GM19455 (cell line): ENCODE data around the gene SH3BP4.

Source experiments
- ATAC-seq: cut with Tn5 transposase; IDR thresholded peaks from one replicate; pipeline ENCODE4 v1.9.1; 2021; ENCODE audit not compliant: unreplicated experiment

The SH3BP4 gene

DNA sequence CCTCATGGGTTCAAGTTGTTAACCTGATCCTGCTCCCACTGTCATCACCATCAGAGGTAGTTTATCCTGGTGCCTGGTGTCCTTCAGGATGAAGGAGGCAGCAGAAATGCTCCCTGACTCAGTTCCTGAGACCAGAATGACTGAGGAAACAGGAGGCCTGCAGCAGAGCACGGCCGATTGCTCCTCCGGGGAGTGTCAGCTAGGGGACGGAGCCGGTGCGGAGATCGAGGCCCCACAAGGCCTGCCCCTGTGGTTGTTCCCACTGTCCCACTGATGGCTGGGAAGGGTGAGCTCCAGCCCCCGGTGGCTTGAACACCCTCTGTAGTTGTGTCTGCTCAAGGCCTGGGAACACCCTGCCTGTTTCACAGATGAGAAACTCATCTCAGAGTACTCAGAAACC lies 45.6 kb downstream of the SH3BP4 start:
- no peak for ATAC-seq

DNA sequence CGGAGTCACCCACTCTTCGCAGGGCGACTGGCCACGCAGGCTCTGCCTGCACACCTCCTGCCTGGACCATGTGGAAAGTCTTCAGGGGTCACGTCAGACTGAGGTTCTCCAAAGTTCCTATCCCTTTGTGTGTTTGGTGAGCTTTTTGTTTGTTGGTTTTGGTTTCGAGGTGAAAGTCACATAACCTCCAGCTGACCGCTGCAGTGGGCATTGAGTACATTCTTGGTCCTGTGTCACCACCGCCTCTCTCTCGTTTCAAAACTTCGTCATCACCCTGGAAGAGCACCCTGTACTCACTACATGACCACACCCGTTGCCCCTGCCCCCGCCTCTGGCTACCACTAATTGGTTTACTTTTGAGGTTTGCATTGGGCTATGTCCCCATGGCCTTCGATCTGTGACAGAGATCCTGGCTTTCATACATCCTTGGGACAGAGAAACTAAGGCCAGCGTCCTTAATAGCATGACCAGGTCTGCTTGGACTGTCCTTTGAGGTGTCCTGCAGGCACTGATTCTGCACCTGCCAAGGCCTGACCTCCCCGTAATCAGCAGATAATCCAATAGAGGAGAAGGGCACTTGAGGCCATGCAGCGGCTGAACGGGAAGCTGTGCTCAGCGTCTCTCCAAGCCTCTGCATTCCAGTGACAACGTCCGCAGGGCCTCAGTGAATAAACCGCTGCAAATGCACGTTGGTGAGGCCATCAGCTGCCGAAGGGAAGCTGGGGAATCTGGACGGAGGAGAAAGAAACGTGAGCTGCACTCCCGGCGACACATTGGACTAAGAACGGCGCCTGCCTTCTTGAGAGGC lies 46.8 kb downstream of the SH3BP4 start:
- ATAC-seq: no peak

DNA sequence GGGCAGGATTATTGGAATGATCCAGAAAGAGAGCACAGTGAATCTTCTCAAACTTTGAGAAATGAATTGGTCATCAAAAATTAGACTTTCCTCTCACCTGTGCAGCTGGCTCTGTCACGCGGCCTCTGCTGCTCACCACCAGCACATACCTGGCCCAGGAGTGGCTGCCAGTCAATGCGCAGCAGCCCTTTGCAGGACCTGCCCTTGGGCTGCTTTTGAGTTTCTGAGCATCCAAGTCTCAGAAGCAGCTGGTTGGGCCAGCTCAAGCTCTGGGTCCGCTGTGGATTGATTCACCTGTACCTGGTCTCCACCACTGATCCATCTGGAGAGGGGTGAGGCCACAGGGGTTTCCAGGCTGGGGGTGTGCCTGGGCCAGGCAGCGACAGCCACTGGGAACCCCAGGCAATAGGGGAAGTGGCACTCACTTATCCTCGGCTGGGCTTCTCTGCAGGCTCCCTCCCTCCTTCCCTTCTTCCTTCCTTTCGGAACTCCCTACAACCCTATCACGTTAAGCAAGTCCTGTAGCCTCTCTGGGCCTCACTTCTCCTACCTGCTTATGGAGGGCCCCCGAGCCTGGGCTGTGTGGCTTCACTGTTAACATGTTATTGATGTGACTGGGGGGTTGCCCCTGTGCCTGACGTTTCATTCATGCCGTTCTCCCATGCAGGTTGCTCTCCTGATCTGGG lies 48.1 kb downstream of the SH3BP4 start:
- ATAC-seq: no peak

DNA sequence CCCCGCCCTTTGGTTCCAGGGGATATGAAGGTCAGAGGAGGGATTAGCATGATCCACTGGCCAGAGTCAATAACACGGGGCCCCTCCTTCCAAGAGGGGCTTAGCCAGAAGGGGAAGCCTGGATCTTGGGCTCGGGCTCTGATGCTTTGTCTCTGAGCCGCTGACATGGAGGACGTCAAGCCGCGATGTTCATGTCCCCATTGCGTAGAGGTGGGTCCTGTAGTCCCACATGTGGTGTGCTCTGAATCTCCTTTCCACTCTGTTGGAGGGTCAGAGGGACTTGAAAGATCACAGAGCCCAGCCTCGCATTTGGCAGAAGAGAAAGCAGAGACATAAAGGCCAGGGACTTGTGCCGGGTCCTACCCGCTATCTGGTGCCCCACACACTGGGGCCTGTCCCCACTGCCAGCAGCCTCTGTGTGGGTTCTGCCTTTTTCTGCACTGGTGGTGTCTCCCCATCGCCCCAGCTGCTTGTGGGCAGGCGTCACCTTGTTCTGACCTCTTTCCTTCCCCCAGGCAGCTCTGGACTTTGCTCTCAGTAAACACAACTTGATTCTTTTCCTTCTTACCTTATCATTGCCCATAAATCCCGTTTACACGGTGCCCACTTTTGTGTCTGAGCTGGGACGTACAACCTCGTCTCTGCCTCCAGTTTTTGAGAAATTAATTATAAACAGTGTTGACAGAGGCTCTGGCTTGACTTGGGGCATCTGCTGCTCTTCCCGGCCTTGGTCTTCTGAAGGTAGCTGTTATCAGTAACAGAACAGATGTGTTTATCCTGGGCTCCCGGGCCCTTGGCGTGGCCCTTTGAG lies 48.8 kb downstream of the SH3BP4 start:
- no peak for ATAC-seq

DNA sequence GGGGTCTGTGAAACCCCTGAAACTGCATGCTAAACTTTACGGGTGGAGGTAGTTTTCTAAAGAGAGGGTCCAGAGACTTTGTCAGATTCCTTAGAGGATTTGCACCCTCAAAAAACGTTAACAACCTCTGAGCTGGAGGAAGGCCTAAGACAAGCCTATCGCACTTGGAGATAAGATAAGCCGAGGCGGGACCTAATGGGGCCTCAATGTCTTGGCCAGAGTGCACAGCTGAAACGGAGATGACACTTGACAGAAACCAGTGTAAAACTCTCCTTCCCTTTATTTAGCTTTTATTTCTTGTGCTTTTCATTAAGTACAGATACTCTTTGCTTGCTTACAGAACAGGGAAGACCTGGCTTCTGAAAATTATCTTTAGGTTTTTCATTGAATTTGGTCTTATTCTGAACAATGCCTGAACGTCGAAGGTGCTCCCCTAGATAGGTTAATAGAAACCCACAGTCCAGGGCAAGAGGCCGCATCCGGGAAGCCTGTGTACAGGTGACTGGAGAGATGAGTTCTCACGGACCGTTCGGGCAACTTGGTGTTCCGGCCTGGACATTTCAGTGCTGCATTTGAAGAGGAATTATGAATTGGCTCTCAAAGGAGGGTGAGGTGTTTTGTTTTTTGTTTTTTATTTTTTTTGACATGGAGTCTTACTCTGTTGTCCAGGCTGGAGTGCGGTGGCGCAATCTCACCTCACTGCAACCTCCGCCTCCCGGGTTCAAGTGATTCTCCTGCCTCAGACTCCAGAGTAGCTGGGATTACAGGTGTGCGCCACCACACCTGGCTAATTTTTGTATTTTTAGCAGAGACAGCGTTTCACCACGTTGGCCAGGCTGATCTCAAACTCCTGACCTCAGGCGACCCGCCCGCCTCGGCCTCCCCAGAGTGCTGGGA lies 49.7 kb downstream of the SH3BP4 start:
- ATAC-seq: no peak

DNA sequence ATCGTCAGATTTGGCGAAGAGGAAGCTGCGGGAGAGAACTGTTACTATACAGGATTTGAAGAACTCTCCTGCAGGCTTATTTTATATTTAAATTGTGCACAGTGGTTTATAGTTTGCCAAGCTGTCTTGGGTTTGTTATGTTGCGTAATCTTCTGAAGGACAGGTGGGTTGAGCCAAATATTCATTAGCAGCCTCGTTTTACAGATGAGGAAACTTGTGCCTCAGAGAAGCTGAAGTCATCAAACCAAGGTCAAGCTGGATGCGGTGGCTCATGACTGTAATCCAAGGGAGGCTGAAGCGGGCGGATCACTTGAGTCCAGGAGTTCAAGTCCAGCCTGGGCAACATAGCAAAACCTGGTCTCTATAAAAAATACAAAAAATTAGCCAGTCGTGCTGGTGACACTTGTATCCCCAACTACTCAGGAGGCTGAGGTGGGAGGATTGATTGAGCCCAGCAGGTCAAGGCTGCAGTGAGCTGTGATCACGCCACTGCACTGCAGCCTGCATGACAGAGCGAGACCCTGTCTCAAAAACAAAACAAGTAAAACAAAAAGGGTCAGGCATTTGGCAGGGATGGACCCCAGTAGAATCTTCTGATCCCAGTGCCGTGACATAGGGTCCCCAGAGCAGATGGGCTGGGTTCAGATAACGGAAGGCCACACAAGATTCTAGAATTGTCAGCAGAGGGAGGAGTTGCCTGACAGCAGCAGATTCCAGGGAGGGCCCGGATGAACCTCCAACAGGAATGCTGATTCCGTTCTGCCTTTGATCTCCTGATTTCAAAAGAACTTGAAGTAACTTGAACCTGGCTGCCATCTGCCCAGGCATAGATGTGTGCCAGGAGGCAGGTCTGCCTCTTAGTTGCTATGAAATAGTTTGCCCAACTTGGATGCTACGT lies 50.6 kb downstream of the SH3BP4 start:
- no peak for ATAC-seq

DNA sequence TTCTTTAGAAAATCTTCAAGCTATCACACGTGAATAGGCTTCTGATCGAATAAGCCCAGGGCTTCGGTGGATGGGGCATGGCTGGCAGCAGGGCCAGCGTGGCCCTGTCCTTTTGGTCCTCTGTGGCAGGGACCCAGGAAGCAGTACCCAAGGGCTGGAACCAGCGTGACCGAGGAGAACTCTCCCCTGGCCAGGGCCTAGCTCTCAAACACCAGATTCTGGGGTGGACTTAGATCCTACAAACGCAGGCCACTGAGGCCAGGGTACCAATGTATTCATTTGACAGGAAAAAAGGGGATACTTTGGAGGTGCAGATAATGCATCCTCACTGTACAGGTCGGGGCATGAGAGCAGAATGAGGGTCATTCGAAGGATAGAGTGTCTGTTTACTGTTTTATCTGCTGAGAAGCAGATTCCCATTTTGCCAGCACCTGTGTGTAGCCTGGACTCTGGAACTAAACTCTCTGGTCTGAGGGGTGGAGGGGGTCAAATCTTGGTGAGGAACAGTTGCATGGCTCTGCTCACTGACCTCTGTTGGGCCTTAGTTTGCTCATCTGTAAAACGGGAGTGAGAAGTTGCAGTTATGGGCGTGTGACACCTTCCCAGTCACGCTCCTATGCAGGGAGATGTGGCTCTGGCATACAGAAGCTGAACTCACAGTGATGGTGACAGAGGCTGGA lies 51.4 kb downstream of the SH3BP4 start:
- ATAC-seq: no peak

DNA sequence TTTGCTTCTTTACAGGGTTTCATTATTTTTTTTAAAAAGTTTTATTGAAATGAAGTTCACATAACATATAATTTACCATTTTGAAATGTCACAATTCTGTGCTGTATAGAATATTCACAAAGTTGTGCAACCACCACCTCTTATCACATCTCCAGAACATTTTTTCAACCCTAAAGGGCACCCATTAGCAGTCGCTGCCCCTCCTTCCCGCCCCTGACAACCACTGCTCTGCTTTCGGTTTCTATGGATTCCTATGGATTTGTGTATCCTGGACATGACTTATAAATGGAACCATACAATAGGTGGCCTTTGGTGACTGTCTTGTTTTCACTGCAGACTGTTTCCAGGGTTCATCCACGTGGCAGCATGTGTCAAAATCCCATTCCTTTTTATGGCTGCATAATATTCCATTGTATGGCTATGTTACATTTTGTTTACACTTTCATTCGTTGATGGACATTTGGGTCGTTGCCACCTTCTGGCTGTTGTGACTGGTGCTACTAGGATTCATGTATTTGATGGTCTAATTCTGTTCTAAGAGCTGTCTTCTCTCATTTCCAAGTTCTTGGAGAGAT lies 52.6 kb downstream of the SH3BP4 start:
- no peak for ATAC-seq

DNA sequence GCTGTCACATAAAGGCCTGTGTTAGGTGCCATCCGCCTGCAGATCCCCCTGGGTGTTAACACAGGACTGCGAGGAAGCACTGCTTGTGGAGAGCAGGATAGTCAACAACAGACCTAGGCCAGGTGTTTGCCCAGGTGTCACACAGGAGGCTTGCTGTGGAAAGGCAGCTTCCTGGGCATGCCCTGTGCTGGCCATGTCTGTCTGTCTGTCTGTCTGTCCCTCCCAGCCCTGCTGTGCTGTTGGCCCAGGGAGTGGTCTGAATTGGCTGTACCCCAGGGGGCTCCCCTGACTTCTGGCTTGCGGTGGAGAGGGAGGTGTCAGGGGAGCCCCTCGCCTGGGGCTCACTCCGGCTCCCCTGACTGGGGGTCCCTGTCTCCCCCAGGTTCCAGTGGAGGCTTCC lies 53.2 kb downstream of the SH3BP4 start:
- ATAC-seq: no peak

DNA sequence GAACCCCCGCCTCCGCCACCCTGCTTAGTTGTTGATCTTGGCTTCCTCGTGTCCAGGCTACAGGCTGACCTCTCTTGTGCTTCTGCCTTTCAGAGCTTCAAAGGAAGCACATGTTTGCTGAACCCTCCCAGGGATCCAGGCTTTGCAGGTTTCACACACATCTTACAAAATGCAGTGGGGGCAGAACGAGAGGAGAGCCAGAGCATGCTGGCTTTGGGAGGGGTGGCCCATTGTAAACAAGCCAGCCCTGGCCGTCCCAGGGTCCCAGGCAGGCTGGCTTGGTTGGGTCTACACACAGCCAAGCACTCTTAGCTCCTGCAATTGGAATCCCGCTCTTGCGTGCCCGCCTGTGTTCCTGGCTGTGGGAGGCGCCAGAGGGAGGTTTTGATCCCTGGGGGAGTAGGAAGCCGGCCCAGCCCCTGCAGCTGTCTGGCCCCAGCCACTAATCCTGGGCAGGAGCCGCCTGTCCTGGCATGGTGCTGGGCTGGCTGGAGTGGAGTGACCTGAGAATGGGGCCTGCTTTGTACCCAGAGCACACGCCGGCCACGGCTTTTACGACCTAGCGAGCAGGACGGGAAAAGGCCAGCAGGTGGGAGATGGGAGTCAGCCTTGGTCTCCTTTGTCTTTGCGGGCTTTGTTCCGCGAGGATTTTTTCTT lies 53.9 kb downstream of the SH3BP4 start:
- ATAC-seq: no peak

DNA sequence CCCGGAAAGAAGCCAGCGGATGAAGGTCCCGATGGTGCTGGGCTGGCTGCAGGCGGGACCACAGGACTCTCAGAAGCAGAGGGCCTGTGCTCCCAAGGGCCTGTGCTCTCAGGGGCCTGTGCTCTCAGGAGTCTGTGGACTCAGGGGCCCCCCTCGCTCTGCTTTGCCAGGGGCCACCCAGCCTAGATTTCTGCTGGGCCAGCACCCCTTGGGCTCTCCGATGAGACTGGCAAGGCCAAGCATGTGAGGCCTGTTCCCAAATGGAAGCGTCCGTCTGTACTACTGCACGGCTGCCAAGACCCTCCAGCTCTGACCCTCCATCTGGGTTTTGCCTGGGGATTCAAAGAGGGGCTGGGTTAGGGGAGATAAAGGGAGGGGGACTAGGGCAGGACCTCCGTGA lies 54.6 kb downstream of the SH3BP4 start:
- ATAC-seq: no peak

DNA sequence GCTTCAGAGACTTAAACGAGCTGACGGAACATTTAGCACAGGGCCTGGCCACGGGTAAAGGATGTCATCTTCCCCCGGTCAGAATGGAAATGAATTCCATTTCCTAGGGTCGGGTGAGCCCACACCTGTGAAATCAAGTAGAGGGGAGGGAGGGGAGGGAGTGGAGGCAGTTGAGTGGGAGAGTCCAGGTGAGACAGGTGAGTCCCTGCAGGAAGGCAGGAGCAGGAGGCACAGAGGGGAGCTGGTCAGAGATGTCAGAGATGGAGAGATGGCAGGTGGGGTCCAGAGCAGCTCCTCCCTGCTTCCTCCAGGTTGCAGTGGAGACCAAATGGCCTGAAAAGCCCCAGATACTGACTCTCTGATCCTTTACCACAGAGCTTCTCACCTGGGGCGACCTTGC lies 55.2 kb downstream of the SH3BP4 start:
- ATAC-seq: no peak

DNA sequence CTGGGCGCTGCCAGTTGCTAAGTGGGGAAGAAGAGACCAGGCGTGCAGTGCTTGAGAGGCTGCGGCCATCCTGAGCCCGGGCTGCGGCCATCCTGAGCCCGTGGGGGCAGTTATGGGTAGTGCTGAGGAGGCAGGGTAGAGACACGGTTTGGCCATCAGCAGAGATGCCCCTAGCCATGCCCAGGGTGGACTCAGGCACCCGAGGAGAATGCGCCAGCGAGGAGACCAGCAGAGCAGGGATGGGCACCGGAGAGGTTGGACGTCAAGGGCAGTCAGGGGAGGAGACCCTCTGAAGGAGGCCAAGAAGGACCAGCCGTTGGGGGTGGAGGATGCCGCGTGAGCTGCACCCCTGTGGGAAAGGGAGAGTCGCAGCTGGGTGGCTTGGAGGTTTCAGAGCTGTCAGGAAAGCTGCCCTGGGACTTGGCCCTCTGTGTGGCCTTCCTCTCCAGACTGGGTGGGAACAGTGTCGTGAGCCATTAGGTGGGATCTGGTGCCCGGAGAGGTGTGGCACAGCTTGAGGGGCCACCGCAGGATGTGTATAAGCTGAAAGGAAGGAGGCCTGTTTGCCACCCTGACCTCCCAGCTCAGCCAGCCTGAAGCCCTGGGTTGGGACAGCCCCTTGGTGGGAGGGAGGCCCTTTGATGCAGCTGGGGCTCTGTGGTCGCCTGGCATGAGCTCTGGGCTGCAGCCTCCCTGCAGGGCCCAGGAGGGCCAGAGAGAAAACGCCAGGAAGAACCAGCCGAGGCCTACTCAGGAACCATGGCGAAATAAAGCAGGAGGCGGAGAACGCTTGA lies 56.0 kb downstream of the SH3BP4 start:
- no peak for ATAC-seq

DNA sequence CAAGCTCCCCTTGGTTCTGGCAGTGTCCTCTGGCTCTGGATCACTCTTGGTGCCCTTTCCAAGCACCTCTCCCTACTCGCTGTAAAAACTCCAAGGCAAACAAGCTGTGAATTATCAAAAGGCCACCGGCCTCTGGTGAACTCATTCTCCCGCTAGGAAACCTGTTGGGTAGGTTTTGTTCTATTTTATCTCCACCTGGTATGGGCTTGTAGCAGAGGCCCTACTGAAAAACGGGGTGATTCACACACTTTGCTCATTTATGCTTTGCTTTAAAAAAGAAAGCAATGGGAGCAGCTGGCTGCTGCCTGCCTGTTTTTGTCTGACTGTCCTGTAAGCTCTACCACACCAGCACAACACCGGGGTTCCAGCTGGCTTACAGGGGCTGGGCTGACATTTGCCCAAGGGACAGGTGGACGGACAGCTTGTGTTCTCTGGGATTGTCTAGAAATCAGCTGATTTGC lies 56.8 kb downstream of the SH3BP4 start:
- ATAC-seq: no peak

DNA sequence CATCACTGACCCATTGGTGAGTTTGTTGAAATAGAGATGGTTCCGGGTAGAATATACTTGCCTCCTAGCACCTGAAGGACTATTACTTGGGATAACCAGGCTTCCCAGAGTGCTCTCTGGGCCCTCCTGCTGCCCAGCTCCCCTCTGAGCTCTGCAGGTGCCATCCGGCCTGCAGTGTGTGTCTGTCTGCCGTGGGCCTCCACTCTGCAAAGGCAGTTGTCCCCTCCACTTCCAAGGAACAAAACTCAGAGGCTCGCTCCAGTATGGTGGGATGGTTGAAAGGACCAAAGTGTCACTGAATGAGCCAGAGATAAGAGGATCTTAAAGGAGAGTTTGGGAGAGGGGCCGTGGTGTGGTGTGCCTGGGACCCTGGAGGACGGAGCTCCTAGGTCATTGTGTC lies 57.3 kb downstream of the SH3BP4 start:
- no peak for ATAC-seq

DNA sequence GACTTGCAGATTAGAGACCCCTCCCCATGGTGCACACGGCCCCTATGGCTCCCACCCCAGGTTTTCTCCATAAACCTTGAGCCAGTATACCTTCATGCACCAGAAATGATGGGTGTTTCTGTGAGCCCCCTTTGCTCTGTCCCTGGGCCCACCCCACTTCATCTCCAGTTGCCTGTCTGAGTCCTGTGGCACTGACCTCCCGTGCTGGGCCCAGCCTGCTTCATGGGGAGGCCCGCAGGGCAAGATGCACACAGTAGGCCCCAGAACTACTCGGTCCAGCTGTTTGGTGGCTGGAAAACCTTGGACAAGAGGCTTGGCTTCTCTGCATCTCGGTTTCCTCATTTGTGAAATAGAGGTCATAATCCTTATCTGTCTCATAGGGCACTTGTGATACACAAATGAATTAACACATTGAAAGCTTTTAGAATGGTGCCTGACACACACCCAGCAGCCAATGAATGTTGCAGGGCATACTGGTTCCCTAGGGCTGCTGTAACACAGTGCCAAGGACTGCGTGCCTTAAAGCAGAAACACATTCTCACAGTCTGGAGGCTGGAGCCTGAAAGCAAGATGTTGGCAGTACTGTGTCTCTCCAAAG lies 58.4 kb downstream of the SH3BP4 start:
- ATAC-seq: no peak

DNA sequence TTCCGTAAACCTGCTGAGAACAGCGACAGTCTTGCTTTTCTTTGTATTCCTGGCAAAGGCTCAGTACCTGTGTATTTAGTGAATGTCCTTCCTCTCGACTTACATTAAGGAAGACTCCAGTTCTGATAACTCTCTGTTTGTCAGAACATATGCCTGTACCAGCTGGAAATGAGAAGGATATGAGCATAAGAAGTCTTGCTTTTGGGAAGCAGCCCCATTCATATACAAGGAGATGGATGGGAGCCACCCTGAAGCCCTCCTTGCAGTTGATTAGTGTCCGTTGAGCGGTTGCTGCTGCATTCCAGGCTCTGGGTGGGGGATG lies 59.8 kb downstream of the SH3BP4 start:
- ATAC-seq: no peak
